COLO829 (cell line): ENCODE results near the gene ACTN4.
"Not testable (repeated sequence)": the region's sequence is repeated elsewhere in the genome, so short reads cannot be mapped to it uniquely, and the experiment has no call there.

Source experiments
- DNase-seq: peaks from one replicate; pipeline ENCODE4 v3.0.0; 2012; ENCODE audit warnings: low spot score

The ACTN4 gene

DNA sequence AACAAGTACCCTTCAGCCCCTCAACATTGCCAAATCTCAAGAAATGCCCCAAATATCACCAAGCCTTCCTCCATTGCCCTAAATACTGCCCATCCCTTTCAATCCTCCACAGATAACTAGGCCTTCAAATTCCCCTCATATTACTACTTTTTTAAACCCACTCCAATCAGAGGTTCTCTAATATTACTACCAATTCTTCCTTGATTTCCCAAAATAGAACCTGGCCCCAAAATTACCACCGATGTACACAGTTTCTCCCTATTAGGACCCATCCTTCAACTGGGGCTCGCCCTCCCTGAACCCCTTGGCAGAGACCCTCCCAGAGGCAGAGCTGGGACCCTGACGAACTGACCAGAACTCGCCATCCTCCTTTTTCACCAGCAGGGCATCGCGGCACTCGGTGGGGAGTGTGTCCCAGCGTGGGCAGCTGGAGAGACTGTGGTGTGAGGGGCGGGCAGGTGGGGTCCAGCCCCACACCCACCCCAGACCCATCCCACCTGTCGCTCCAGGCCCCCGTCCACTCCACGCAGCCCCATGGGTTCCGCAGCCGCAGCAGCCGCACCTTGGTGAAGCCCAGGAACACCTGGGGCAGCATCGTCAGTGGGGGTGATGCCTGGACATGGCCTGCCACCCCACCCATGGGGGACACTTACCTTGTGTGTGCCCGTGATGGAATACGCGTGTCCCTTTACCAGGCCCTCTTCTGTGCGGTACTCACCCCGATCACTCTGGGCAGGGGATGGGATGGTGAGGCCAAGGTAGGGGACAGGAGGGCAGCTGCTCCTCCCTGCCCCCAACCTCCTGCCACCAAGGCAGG is 90.7 kb downstream of the ACTN4 start:
- DNase-seq, result no peak

GRCh38 chr19:38739440-38740256 is 92.2 kb downstream of the ACTN4 start:
- no peak for DNase-seq

DNA sequence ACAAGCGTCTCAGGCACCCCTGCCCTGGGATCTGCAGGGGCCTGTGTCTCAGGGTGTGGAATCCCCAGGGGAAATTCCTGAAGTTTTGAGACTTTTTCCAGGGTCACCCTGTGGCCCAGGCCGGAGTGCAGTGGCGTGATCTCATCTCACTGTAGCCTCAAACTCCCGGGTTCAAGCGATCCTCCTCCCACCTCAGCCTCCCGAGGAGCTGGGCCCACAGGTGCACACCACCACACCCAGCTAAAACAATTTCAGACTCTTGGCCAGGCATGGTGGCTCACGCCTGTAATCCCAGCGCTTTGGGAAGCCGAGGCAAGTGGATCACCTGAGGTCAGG is 92.8 kb downstream of the ACTN4 start:
- DNase-seq, result no peak

DNA sequence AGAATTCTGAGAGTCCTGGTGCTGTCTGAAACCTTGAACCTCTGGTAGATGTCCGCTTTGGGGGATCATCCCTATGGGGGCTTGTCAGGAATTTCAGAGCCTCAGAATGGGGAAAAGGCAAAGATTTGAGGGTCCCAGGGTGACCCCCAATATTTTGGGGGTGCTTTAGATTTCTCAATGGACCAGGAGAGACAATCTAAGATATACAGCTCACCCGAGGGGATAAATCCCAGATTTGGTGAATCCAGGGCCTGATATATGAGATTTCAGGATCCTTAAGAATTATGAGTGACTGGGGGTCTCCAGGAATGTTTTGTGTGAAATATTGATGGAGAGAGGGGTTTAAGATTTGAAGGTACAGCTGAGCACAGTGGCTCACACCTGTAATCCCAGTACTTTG is 93.5 kb downstream of the ACTN4 start:
- DNase-seq, result no peak

DNA sequence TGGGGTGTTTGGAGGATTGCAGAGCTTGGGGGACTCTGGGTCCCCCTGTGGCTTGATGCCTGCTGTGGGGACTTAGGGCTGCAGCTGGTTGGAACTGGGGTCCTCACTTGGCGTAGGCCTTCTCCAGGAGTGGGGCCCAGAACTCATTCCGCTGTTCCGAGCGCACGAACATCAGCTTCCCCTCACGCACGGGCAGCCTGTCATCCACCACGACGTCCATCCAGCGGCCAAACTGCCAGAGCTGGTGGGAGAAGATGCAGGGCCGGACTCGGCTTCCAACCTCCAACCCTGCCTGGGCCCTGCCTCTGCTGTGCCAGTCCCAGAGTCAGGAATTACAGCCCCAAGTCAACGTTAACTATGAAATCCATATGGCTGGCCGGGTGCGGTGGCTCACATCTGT is 94.2 kb downstream of the ACTN4 start:
- no peak for DNase-seq

DNA sequence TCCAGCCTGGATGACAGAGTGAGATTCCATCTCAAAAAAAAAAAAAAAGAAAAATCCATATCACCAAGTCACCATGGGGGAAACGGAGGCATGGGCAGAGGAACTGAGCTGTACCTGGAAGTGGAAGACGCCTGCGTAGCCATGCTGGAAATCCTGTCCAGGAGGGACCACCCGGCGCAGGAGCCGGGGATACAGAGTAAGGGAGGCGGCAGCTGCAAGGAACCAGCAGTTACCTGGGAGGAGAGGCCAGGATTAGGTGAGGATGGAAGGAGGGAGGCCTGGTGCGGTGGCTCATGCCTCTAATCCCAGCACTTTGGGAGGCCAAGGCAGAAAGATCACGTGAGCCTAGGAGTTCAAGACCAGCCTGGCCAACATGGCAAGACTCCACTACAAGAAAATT is 94.8 kb downstream of the ACTN4 start:
- DNase-seq, result no peak

- DNase-seq, result no peak
Observed at GRCh38 chr19:38742906-38743305, 95.5 kb downstream of the ACTN4 start.

DNA sequence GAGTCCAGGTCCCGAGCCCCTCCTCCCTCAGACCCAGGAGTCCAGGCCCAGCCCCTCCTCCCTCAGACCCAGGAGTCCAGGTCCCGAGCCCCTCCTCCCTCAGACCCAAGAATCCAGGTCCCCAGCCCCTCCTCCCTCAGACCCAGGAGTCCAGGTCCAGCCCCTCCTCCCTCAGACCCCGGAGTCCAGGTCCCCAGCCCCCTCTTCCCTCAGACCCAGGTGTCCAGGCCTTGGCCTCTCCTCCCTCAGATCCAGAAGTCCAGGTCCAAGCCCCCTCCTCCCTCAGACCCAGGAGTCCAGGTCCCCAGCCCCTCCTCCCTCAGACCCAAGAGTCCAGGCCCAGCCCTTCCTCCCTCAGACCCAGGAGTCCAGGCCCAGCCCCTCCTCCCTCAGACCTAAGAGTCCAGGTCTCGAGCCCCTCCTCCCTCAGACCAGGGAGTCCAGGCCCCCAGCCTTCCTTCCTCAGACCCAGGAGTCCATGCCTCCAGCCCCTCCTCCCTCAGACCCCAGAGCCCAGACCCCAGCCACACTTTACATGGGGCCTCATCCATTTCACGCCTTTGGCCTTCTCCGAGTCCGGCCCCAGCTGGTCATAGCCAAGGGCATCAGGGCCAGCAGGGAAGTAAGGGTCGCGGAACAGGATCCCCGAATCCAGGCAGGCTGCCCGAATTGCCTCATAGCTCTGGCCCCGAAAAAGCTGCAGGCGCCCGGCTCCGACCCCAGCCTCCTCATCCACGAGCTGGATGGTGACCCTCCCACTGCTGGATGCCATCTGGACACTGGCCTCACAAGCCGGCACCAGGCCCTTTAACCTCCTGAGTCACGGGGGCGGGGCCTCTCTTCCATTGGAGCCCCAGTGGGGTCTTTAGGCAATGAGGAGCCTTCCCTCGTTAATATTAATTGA is 96.2 kb downstream of the ACTN4 start:
- DNase-seq, result no peak

- no peak for DNase-seq
Observed at GRCh38 chr19:38744298-38744681, 96.8 kb downstream of the ACTN4 start, which contains the start of gene CAPN12. Gene CAPN12, minus strand, starts transcription at chr19:38744474. Its CDS starts 309 bp downstream, at chr19:38744165.

GRCh38 chr19:38744874-38745273 is 97.4 kb downstream of the ACTN4 start:
- no peak for DNase-seq

DNA sequence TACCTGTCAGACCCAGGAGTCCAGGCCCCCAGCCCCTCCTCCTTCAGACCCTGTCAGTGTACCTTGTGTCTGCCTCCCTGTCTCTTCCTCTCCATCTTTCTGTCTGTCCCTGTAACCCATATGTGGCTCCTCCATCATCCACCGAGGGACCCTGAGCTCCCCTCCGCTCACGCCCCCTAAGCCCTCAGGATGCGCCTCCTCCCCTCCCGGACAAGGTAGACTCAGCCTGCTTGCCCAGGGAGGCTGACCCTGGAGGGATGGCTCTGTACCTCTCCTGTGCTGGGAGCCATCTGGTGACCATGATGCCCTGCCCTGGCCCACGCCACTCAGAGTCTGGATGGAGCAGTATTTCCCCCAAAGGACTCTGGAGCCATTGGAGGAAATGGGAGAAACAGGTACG is 97.9 kb downstream of the ACTN4 start:
- no peak for DNase-seq

- not testable (repeated sequence) for DNase-seq
Observed at GRCh38 chr19:38753783-38754182, 106.3 kb downstream of the ACTN4 start.

DNA sequence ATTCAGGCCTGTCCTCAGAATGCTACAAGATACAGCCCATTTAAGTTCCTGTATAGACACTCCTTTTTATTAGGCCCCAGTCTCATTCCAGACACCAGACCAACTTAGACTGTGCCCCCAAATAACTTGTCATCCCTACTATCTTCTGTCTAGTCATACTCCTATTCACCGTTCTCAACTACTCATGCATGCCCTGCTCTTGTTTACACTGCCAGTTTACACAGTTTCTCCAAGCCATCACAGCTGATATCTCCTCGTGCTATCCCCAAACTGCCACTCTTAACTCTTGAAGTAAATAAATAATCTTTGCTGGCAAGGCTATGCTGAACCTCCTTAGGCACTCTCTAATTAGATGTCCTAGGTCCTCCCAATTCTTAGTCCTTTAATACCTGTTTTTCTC is 106.7 kb downstream of the ACTN4 start:
- DNase-seq, result not testable (repeated sequence)

DNA sequence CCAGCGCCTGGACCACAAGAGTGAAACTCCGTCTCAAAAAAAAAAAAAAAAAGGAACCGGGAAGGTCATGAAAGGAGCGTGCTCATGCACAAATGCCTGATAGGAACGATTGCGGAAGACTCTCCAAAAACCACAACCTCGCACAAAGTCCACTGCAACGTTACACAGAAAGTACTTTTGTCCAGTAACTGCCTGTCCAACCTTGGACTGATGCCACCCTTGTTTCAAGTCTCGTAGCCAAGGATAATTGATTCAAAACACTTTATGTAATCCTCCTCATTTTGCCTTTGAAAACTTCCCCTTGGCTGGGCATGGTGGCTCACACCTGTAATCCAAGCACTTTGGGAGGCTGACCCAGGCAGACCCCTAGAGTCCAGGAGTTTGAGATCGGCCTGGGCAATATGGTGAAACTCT is 112.1 kb downstream of the ACTN4 start:
- peak; percentile 69 for DNase-seq

GRCh38 chr19:38760805-38761517 is 113.5 kb downstream of the ACTN4 start:
- DNase-seq, result not testable (repeated sequence)

GRCh38 chr19:38761884-38762389 is 114.5 kb downstream of the ACTN4 start:
- DNase-seq, result not testable (repeated sequence)

DNA sequence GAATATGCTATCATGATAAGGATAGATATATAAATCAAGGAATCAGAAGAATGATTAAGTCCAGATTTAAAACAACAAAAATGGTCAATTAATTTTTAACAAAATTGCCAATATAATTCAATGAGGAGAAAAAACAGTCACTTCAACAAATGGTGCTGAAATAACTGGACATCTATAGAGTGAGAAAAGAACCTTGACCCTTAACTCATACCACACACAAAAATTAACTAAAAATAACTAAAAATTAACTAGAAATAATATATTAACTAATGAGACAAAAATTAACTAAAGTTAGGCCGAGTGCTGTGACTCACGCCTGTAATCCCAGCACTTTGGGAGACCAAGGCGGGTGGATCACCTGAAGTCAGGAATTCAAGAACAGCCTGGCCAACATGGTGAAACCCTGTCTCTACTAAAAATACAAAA is 116.4 kb downstream of the ACTN4 start:
- no peak for DNase-seq

- DNase-seq, result no peak
Observed at GRCh38 chr19:38765214-38765613, 117.8 kb downstream of the ACTN4 start.

DNA sequence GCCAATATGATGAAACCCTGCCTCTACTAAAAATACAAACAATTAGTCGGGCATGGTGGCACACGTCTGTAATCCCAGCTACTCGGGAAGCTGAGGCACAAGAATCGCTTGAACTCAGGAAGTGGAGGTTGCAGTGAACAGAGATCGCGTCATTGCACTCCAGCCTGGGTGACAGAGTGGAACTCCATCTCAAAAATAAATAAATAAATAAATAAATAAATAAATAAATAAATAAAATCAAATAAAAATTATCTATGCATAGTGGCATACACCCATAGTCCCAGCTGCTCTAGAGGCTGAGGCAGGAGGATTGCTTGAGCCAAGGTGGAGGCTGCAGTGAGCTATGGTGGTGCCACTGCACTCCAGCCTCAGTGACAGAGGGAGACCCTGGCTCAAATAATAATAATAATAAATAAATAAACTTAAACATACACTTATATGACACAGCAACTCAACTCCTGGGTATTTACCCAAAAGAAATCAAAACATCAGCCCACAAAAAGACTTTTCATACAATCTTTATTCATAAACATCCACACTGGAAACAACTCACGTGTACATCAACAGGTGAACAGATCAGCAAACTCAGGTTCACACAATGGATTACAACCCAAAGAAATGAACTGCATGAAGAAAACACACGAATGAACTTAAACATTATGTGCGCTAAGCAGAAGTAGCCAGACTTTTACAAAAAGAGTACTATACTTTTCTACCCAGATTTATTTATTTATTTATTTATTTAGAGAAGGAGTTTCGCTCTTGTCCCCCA is 119.0 kb downstream of the ACTN4 start:
- no peak for DNase-seq

DNA sequence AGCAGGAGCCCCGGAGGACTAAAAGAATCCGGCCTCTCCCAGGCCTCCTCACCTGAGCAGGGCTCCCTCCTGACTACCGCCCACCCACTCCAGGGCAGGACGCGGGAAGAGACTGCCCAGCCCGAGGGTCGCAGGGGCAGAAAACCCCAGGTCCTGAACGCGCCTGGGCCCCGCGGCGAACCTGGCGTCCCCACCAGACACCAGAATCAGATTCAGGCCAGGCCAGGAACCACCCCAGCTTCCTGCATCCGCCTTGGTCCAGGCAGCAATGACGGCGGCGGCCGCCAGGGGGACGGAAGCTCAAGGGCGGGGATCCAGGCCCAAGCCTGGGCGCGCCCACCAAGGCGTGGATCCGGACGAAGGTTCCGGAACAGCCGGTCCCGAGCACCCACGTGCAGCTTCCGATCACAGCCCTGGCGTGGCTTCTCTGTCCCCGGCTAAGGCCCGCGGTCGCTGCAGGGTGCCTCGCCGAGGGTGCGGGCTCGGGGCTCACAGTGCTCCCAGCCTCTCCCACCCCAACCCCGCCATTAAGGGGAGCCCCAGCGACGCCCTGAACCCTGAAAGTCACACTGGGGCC is 122.3 kb downstream of the ACTN4 start:
- DNase-seq, result no peak
